Measurements from ENCODE around the gene FBXO33. TPM values are rescaled to one million over a fixed set of nuclear protein-coding genes. Genes with fewer than 3 reads are reported as not detected.

Gene FBXO33
- total RNA-seq, 6 experiments from 2014 or later, result 15.3 to 18.1 (median 17.2) TPM

DNA sequence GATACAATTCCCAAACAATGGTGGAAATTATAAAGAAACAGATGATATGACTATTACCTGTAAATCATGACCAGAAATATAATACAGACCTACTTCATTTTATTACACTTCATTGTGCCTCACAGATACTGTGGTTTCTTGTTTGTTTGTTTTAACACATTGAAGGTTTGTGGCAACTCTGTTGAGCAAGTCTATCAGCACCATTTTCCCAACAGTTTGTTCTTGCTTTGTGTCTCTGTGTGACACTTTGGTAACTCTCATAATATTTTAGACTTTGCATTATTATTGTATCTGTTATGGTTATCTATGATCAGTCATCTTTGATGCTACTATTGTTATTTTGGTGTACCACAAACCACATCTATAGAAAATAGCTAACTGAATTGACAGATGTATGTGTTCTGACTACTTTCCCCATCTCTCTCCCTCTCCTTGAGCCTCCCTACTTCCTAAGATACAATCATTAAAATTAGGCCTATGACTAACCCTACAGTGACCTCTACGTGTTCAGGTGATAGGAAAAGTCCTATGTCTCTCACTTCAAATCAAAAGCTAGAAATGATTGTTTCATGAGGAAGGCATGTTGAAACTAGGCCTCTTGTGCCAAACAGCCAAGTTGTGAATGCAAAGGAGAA is 49.1 kb downstream of the FBXO33 start:
- TF ChIP-seq, protein P1, sequence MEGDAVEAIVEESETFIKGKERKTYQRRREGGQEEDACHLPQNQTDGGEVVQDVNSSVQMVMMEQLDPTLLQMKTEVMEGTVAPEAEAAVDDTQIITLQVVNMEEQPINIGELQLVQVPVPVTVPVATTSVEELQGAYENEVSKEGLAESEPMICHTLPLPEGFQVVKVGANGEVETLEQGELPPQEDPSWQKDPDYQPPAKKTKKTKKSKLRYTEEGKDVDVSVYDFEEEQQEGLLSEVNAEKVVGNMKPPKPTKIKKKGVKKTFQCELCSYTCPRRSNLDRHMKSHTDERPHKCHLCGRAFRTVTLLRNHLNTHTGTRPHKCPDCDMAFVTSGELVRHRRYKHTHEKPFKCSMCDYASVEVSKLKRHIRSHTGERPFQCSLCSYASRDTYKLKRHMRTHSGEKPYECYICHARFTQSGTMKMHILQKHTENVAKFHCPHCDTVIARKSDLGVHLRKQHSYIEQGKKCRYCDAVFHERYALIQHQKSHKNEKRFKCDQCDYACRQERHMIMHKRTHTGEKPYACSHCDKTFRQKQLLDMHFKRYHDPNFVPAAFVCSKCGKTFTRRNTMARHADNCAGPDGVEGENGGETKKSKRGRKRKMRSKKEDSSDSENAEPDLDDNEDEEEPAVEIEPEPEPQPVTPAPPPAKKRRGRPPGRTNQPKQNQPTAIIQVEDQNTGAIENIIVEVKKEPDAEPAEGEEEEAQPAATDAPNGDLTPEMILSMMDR (IDR thresholded peaks at IDR 0.05), result no peak
- Mint-ChIP-seq H3K27ac (no peak overlapping the region), H3K27me3 (ENCODE audit: insufficient read depth) (no peaks in the 10 kb centered on the region), H3K9me3 (no peaks in the 10 kb centered on the region), H3K4me3 (no peak overlapping the region), H3K36me3 (ENCODE audit: low read depth) (no peaks in the 10 kb centered on the region), H3K4me1 (ENCODE audit: low read depth) (peaks cover 8% of the 10 kb centered on the region)
- no peak for DNase-seq

DNA sequence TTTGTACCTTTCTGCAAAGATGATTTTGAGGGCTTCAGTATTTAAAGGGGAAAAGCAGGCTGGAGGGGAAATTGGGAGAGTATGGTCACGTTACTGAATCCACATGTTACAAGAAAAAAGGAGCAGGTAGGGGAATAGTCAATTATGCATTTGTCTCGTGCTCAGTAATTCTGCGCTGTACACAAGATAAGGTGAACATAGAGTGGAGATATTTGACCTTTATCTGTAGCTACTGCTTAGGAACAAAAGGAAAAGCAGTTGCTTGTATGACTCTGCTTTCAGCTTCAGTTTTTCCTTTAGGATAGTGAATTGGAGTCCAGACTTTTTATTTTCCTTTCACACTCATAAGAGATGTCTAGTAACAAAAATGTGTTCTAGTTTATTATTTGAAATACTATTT is 49.8 kb downstream of the FBXO33 start:
- Mint-ChIP-seq H3K27me3 (ENCODE audit: insufficient read depth) (no peaks in the 10 kb centered on the region), H3K4me3 (no peak overlapping the region)

GRCh38 chr14:39381366-39381765 is 50.9 kb downstream of the FBXO33 start:
- TF ChIP-seq, protein P1 (IDR thresholded peaks at IDR 0.05), result no peak
- H3K27me3 Mint-ChIP-seq (ENCODE audit: insufficient read depth), result no peaks in the 10 kb centered on the region
- H3K9me3 Mint-ChIP-seq, result no peaks in the 10 kb centered on the region
- peaks cover 26% of the 10 kb centered on the region for H3K4me1 Mint-ChIP-seq (ENCODE audit: low read depth)
- H3K36me3 Mint-ChIP-seq (ENCODE audit: low read depth), result no peaks in the 10 kb centered on the region
- no peak for DNase-seq
- no peak overlapping the region for H3K4me3 Mint-ChIP-seq
- no peak overlapping the region for H3K27ac Mint-ChIP-seq

More for the DNA sequence above, 49.8 kb downstream of the FBXO33 start:
- Mint-ChIP-seq H3K4me1 (ENCODE audit: low read depth) (peaks cover 15% of the 10 kb centered on the region), H3K27ac (no peak overlapping the region), H3K36me3 (ENCODE audit: low read depth) (no peaks in the 10 kb centered on the region), H3K9me3 (no peaks in the 10 kb centered on the region)
- TF ChIP-seq, protein P1 (IDR thresholded peaks at IDR 0.05), result no peak
- no peak for DNase-seq

DNA sequence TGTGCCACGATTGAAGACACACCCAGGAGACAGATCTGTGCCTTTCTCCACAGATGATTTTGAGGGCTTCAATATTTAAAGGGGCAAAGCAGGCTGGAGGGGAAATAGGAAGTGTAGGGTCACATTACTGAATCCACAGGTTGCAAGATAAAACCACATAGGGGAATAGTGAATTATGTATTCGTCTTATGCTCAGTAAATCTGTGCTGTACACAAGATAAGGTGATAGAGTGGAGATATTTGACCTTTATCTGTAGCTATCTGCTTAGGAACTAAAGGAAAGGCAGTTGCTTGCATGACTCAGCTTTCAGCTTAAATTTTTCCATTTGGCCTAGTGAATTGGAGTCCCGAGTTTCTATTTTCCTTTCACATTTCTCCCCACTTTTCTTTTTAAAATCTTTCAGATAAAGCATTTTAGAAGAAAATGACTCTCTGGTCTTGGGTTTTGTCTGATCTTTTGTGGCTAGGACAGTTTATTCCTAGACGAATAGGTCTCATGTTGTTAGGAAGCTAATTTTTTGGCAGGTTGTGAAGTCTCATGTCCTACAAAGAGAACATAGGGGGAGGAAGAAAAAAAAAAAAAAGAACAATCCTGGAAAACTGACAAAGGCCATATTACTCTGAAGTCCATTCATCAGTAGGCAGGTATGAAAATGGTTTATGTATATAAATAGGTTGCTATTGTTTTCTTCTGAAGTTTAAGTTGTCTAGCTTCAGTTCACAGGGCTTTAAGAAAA is 55.4 kb downstream of the FBXO33 start:
- Mint-ChIP-seq H3K4me3 (peak overlapping the region; percentile 79), H3K4me1 (ENCODE audit: low read depth) (peaks cover 61% of the 10 kb centered on the region), H3K9me3 (no peaks in the 10 kb centered on the region), H3K27ac (peak overlapping the region; percentile 95), H3K36me3 (ENCODE audit: low read depth) (peaks cover 5% of the 10 kb centered on the region), H3K27me3 (ENCODE audit: insufficient read depth) (no peaks in the 10 kb centered on the region)
- TF ChIP-seq, protein P1 (IDR thresholded peaks at IDR 0.05), result no peak
- peak; percentile 40 for DNase-seq

GRCh38 chr14:39374851-39375250 is 57.4 kb downstream of the FBXO33 start:
- Mint-ChIP-seq H3K4me1 (ENCODE audit: low read depth) (peaks cover 69% of the 10 kb centered on the region), H3K9me3 (no peaks in the 10 kb centered on the region), H3K27ac (peak overlapping the region; percentile 93), H3K4me3 (peak overlapping the region; percentile 58), H3K27me3 (ENCODE audit: insufficient read depth) (no peaks in the 10 kb centered on the region; the same call in 1 of the 2 replicates), H3K36me3 (ENCODE audit: low read depth) (peaks cover 5% of the 10 kb centered on the region)
- DNase-seq, result peak; percentile 80
- TF ChIP-seq, protein P1 (IDR thresholded peaks at IDR 0.05), result no peak

Measured in HFFc6 (cell line).